ENCODE results near the gene TNFAIP8L3.

Gene TNFAIP8L3

GRCh38 chr15:51051776-51052175 lies 42.9 kb downstream of the TNFAIP8L3 start:
- DNase-seq: no peak

- DNase-seq: no peak
Observed at GRCh38 chr15:51049081-51049480, 45.6 kb downstream of the TNFAIP8L3 start.

GRCh38 chr15:51048308-51048707 lies 46.4 kb downstream of the TNFAIP8L3 start:
- no peak for DNase-seq

- no peak for DNase-seq
Observed at GRCh38 chr15:51046799-51047449, 47.8 kb downstream of the TNFAIP8L3 start.

GRCh38 chr15:51046016-51046415 lies 48.7 kb downstream of the TNFAIP8L3 start:
- DNase-seq: no peak

- no peak for DNase-seq
Observed at GRCh38 chr15:51044037-51044727, 50.5 kb downstream of the TNFAIP8L3 start.

- DNase-seq: no peak
Observed at GRCh38 chr15:51038974-51039319, 55.8 kb downstream of the TNFAIP8L3 start.

- peak; percentile 26 for DNase-seq
Observed at GRCh38 chr15:51038162-51038973, 56.3 kb downstream of the TNFAIP8L3 start.

GRCh38 chr15:51037474-51037873 lies 57.2 kb downstream of the TNFAIP8L3 start:
- DNase-seq: peak; percentile 5

GRCh38 chr15:51030649-51031316 lies 63.9 kb downstream of the TNFAIP8L3 start:
- no peak for DNase-seq

- DNase-seq: no peak
Observed at GRCh38 chr15:51025454-51025846, 69.3 kb downstream of the TNFAIP8L3 start.

GRCh38 chr15:51024735-51025453 lies 69.8 kb downstream of the TNFAIP8L3 start:
- DNase-seq: no peak

GRCh38 chr15:51023499-51023898 lies 71.2 kb downstream of the TNFAIP8L3 start:
- no peak for DNase-seq

- DNase-seq: no peak
Observed at GRCh38 chr15:51022206-51022605, 72.5 kb downstream of the TNFAIP8L3 start.

GRCh38 chr15:51016615-51017014 lies 78.1 kb downstream of the TNFAIP8L3 start:
- DNase-seq: no peak

GRCh38 chr15:51011212-51011611 lies 83.5 kb downstream of the TNFAIP8L3 start:
- no peak for DNase-seq

GRCh38 chr15:51007131-51007666 lies 87.5 kb downstream of the TNFAIP8L3 start:
- no peak for DNase-seq

Data from NCI-H748 treated with DMSO at 0.1 percent for 48 hours (cell line).